HEK293 (cell line): Measurements from ENCODE around the gene GABRR1.

ENCODE experiments used
- BCL11A ChIP-seq: fragments of 450-650 bp; formaldehyde crosslinking; IDR thresholded peaks from 2 replicates; pipeline ENCODE4 v1.5.1; 2016; ENCODE audit warnings: low read depth, missing biosample characterization, missing genetic modification characterization
- GLI4 ChIP-seq: fragments of 450-650 bp; formaldehyde crosslinking; IDR thresholded peaks from 2 replicates; pipeline ENCODE4 v1.5.1; 2016; ENCODE audit warnings: missing biosample characterization, missing genetic modification characterization
- KLF16 ChIP-seq: fragments of 450-650 bp; formaldehyde crosslinking; IDR thresholded peaks from 2 replicates; pipeline ENCODE4 v1.5.1; 2017; ENCODE audit warnings: missing biosample characterization, missing genetic modification characterization
- MEIS1 ChIP-seq: sonication (generic); formaldehyde crosslinking; IDR thresholded peaks from 2 replicates; pipeline ENCODE4 v1.8.1; 2022; ENCODE audit warnings: missing genetic modification reagents, mild to moderate bottlenecking, borderline replicate concordance
- MYNN ChIP-seq: fragments of 450-650 bp; formaldehyde crosslinking; IDR thresholded peaks from 2 replicates; pipeline ENCODE4 v1.5.1; 2016; ENCODE audit warnings: missing biosample characterization, missing genetic modification characterization, borderline replicate concordance
- REPIN1 ChIP-seq: fragments of 450-650 bp; formaldehyde crosslinking; IDR thresholded peaks from 2 replicates; pipeline ENCODE4 v1.5.1; 2017; ENCODE audit warnings: missing biosample characterization, missing genetic modification characterization, low read depth
- TRIM28 ChIP-seq: IDR thresholded peaks from 2 replicates; pipeline ENCODE4 v1.6.1; 2011; ENCODE audit warnings: low read length, control low read depth, borderline replicate concordance
- YY2 ChIP-seq: fragments of 450-650 bp; formaldehyde crosslinking; IDR thresholded peaks from 2 replicates; pipeline ENCODE4 v1.5.1; 2016; ENCODE audit warnings: missing biosample characterization, missing genetic modification characterization
- ZFHX2 ChIP-seq: fragments of 450-650 bp; formaldehyde crosslinking; conservative IDR thresholded peaks from 2 replicates; pipeline ENCODE4 v1.5.1; 2016; ENCODE audit warnings: missing biosample characterization, missing genetic modification characterization
- ZFP37 ChIP-seq: fragments of 450-650 bp; formaldehyde crosslinking; IDR thresholded peaks from 2 replicates; pipeline ENCODE4 v1.5.1; 2016; ENCODE audit warnings: missing biosample characterization, missing genetic modification characterization
- ZIC2 ChIP-seq: fragments of 450-650 bp; formaldehyde crosslinking; IDR thresholded peaks from 2 replicates; pipeline ENCODE4 v1.5.1; 2016; ENCODE audit warnings: missing biosample characterization, missing genetic modification characterization
- ZNF266 ChIP-seq: fragments of 450-650 bp; formaldehyde crosslinking; IDR thresholded peaks from 2 replicates; pipeline ENCODE4 v1.5.1; 2016; ENCODE audit warnings: missing biosample characterization, missing genetic modification characterization, low read depth
- ZNF324 ChIP-seq: fragments of 450-650 bp; formaldehyde crosslinking; IDR thresholded peaks from 2 replicates; pipeline ENCODE4 v1.5.1; 2016; ENCODE audit warnings: missing biosample characterization, missing genetic modification characterization
- ZNF514 ChIP-seq: fragments of 450-650 bp; formaldehyde crosslinking; IDR thresholded peaks from 2 replicates; pipeline ENCODE4 v1.5.1; 2016; ENCODE audit warnings: missing biosample characterization, missing genetic modification characterization
- ZNF529 ChIP-seq: fragments of 450-650 bp; formaldehyde crosslinking; IDR thresholded peaks from 2 replicates; pipeline ENCODE4 v1.5.1; 2017; ENCODE audit warnings: missing genetic modification characterization, missing biosample characterization; ENCODE audit not compliant: insufficient replicate concordance
- ZNF548 ChIP-seq: fragments of 450-650 bp; formaldehyde crosslinking; IDR thresholded peaks from 2 replicates; pipeline ENCODE4 v1.5.1; 2016; ENCODE audit warnings: missing biosample characterization, missing genetic modification characterization
- ZNF561 ChIP-seq: fragments of 450-650 bp; IDR thresholded peaks from 2 replicates; pipeline ENCODE4 v1.5.1; 2018; ENCODE audit warnings: missing biosample characterization, missing genetic modification characterization, borderline replicate concordance
- ZNF747 ChIP-seq: fragments of 450-650 bp; formaldehyde crosslinking; IDR thresholded peaks from 2 replicates; pipeline ENCODE4 v1.5.1; 2016; ENCODE audit warnings: missing biosample characterization, missing genetic modification characterization
- ZNF768 ChIP-seq: fragments of 450-650 bp; formaldehyde crosslinking; IDR thresholded peaks from 2 replicates; pipeline ENCODE4 v1.5.1; 2018; ENCODE audit warnings: missing biosample characterization, mild to moderate bottlenecking, missing genetic modification characterization
- ZNF843 ChIP-seq: fragments of 450-650 bp; formaldehyde crosslinking; IDR thresholded peaks from 2 replicates; pipeline ENCODE4 v1.5.1; 2016; ENCODE audit warnings: missing biosample characterization, missing genetic modification characterization
- ZXDB ChIP-seq: fragments of 450-650 bp; formaldehyde crosslinking; IDR thresholded peaks from 2 replicates; pipeline ENCODE4 v1.5.1; 2016; ENCODE audit warnings: missing biosample characterization, missing genetic modification characterization
- TF ChIP-seq, protein P1 (sequence below): fragments of 450-650 bp; formaldehyde crosslinking; IDR thresholded peaks from 2 replicates; pipeline ENCODE4 v1.5.1; 2017; ENCODE audit warnings: missing biosample characterization, missing genetic modification characterization
- TF ChIP-seq, protein P2 (sequence below): fragments of 450-650 bp; formaldehyde crosslinking; IDR thresholded peaks from 2 replicates; pipeline ENCODE4 v1.5.1; 2016; ENCODE audit warnings: missing biosample characterization, missing genetic modification characterization, borderline replicate concordance
- TF ChIP-seq, protein P3 (sequence below): fragments of 450-650 bp; formaldehyde crosslinking; IDR thresholded peaks from 2 replicates; pipeline ENCODE4 v1.5.1; 2016; ENCODE audit warnings: missing biosample characterization, missing genetic modification characterization
- TF ChIP-seq, protein P4 (sequence below): fragments of 450-650 bp; formaldehyde crosslinking; IDR thresholded peaks from 2 replicates; pipeline ENCODE4 v1.5.1; 2016; ENCODE audit warnings: missing biosample characterization, missing genetic modification characterization
- TF ChIP-seq, protein P5 (sequence below): fragments of 450-650 bp; formaldehyde crosslinking; IDR thresholded peaks from 2 replicates; pipeline ENCODE4 v1.5.1; 2016; ENCODE audit warnings: missing biosample characterization, missing genetic modification characterization

Gene GABRR1

DNA sequence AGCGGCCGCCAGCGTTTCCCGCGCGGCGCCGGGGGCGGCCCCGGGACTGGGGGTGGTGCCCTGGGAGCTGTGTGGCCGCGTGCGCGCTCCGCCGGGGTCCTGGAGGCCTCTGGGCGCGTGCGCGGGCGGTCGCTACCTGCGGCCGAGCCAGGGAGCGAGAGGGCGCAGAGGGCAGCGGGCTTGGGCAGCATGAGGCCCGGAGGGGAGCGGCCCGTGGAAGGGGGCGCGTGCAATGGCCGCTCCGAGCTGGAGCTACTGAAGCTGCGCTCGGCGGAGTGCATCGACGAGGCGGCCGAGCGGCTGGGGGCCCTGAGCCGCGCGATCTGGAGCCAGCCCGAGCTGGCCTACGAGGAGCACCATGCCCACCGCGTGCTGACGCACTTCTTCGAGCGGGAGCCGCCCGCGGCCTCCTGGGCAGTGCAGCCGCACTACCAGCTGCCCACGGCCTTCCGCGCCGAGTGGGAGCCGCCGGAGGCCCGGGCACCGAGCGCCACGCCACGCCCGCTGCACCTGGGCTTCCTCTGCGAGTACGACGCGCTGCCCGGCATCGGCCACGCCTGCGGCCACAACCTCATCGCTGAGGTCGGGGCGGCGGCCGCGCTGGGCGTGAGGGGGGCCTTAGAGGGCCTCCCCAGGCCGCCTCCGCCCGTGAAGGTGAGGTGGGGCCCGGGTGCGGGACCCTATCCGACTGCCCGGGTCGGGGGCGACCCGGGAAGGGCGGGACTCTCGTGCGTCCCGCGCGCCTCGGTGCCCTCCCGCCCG, 71.0 kb downstream of the GABRR1 start, which contains the start of gene PM20D2 (continued):
- 0 out of 2 replicates have a peak, but pooled peaks have one; percentile 34 for TF ChIP-seq YY2 (tag by site-specific recombination)
- TF ChIP-seq, protein P1, sequence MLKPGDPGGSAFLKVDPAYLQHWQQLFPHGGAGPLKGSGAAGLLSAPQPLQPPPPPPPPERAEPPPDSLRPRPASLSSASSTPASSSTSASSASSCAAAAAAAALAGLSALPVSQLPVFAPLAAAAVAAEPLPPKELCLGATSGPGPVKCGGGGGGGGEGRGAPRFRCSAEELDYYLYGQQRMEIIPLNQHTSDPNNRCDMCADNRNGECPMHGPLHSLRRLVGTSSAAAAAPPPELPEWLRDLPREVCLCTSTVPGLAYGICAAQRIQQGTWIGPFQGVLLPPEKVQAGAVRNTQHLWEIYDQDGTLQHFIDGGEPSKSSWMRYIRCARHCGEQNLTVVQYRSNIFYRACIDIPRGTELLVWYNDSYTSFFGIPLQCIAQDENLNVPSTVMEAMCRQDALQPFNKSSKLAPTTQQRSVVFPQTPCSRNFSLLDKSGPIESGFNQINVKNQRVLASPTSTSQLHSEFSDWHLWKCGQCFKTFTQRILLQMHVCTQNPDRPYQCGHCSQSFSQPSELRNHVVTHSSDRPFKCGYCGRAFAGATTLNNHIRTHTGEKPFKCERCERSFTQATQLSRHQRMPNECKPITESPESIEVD (tag by site-specific recombination): no peak
- no peak for TF ChIP-seq MYNN
- no peak for TF ChIP-seq REPIN1
- peak; percentile 63; the same call in 1 of the 2 replicates for TF ChIP-seq MEIS1 (CRISPR knock-in tag)
- 0 out of 2 replicates have a peak, but pooled peaks have one; percentile 26 for TF ChIP-seq ZNF843
- TF ChIP-seq ZNF747 (tag by site-specific recombination): no peak
- no peak for TF ChIP-seq ZNF324 (tag by site-specific recombination)
- TF ChIP-seq ZFP37 (tag by site-specific recombination): no peak
- TF ChIP-seq ZNF529 (tag by site-specific recombination): no peak
- TF ChIP-seq ZFHX2 (tag by site-specific recombination): peak; percentile 83
- TF ChIP-seq, protein P2, sequence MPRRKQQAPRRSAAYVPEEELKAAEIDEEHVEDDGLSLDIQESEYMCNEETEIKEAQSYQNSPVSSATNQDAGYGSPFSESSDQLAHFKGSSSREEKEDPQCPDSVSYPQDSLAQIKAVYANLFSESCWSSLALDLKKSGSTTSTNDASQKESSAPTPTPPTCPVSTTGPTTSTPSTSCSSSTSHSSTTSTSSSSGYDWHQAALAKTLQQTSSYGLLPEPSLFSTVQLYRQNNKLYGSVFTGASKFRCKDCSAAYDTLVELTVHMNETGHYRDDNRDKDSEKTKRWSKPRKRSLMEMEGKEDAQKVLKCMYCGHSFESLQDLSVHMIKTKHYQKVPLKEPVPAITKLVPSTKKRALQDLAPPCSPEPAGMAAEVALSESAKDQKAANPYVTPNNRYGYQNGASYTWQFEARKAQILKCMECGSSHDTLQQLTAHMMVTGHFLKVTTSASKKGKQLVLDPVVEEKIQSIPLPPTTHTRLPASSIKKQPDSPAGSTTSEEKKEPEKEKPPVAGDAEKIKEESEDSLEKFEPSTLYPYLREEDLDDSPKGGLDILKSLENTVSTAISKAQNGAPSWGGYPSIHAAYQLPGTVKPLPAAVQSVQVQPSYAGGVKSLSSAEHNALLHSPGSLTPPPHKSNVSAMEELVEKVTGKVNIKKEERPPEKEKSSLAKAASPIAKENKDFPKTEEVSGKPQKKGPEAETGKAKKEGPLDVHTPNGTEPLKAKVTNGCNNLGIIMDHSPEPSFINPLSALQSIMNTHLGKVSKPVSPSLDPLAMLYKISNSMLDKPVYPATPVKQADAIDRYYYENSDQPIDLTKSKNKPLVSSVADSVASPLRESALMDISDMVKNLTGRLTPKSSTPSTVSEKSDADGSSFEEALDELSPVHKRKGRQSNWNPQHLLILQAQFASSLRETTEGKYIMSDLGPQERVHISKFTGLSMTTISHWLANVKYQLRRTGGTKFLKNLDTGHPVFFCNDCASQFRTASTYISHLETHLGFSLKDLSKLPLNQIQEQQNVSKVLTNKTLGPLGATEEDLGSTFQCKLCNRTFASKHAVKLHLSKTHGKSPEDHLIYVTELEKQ (tag by site-specific recombination): no peak
- TF ChIP-seq, protein P3, sequence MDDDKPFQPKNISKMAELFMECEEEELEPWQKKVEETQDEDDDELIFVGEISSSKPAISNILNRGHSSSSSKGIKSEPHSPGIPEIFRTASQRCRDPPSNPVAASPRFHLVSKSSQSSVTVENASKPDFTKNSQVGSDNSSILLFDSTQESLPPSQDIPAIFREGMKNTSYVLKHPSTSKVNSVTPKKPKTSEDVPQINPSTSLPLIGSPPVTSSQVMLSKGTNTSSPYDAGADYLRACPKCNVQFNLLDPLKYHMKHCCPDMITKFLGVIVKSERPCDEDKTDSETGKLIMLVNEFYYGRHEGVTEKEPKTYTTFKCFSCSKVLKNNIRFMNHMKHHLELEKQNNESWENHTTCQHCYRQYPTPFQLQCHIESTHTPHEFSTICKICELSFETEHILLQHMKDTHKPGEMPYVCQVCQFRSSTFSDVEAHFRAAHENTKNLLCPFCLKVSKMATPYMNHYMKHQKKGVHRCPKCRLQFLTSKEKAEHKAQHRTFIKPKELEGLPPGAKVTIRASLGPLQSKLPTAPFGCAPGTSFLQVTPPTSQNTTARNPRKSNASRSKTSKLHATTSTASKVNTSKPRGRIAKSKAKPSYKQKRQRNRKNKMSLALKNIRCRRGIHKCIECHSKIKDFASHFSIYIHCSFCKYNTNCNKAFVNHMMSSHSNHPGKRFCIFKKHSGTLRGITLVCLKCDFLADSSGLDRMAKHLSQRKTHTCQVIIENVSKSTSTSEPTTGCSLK (tag by site-specific recombination): no peak
- TF ChIP-seq ZNF266 (tag by site-specific recombination): no peak
- TF ChIP-seq, protein P4, sequence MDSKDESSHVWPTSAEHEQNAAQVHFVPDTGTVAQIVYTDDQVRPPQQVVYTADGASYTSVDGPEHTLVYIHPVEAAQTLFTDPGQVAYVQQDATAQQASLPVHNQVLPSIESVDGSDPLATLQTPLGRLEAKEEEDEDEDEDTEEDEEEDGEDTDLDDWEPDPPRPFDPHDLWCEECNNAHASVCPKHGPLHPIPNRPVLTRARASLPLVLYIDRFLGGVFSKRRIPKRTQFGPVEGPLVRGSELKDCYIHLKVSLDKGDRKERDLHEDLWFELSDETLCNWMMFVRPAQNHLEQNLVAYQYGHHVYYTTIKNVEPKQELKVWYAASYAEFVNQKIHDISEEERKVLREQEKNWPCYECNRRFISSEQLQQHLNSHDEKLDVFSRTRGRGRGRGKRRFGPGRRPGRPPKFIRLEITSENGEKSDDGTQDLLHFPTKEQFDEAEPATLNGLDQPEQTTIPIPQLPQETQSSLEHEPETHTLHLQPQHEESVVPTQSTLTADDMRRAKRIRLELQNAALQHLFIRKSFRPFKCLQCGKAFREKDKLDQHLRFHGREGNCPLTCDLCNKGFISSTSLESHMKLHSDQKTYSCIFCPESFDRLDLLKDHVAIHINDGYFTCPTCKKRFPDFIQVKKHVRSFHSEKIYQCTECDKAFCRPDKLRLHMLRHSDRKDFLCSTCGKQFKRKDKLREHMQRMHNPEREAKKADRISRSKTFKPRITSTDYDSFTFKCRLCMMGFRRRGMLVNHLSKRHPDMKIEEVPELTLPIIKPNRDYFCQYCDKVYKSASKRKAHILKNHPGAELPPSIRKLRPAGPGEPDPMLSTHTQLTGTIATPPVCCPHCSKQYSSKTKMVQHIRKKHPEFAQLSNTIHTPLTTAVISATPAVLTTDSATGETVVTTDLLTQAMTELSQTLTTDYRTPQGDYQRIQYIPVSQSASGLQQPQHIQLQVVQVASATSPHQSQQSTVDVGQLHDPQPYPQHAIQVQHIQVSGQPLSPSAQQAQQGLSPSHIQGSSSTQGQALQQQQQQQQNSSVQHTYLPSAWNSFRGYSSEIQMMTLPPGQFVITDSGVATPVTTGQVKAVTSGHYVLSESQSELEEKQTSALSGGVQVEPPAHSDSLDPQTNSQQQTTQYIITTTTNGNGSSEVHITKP (tag by site-specific recombination): 0 out of 2 replicates have a peak, but pooled peaks have one; percentile 16
- TF ChIP-seq KLF16 (tag by site-specific recombination): peak; percentile 74
- TF ChIP-seq TRIM28: peak; percentile 75; the same call in 1 of the 2 replicates
- TF ChIP-seq, protein P5, sequence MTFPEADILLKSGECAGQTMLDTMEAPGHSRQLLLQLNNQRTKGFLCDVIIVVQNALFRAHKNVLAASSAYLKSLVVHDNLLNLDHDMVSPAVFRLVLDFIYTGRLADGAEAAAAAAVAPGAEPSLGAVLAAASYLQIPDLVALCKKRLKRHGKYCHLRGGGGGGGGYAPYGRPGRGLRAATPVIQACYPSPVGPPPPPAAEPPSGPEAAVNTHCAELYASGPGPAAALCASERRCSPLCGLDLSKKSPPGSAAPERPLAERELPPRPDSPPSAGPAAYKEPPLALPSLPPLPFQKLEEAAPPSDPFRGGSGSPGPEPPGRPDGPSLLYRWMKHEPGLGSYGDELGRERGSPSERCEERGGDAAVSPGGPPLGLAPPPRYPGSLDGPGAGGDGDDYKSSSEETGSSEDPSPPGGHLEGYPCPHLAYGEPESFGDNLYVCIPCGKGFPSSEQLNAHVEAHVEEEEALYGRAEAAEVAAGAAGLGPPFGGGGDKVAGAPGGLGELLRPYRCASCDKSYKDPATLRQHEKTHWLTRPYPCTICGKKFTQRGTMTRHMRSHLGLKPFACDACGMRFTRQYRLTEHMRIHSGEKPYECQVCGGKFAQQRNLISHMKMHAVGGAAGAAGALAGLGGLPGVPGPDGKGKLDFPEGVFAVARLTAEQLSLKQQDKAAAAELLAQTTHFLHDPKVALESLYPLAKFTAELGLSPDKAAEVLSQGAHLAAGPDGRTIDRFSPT (tag by site-specific recombination): peak; percentile 88
- peak; percentile 92; the same call in 1 of the 2 replicates for TF ChIP-seq ZNF561 (tag by site-specific recombination)
- no peak for TF ChIP-seq ZNF548 (tag by site-specific recombination)
- TF ChIP-seq ZNF514 (tag by site-specific recombination): no peak
- peak; percentile 42; the same call in 1 of the 2 replicates for TF ChIP-seq ZNF768 (tag by site-specific recombination)
- TF ChIP-seq ZIC2 (tag by site-specific recombination): peak; percentile 64; the same call in 1 of the 2 replicates
- peak; percentile 83 for TF ChIP-seq ZXDB (tag by site-specific recombination)
- peak; percentile 58; the same call in 1 of the 2 replicates for TF ChIP-seq GLI4 (tag by site-specific recombination)
- 0 out of 2 replicates have a peak, but pooled peaks have one; percentile 24 for TF ChIP-seq BCL11A (tag by site-specific recombination)
